GM19468 (cell line): ENCODE measurements around the gene DGKQ.
"Not testable (repeated sequence)": the region's sequence is repeated elsewhere in the genome, so short reads cannot be mapped to it uniquely, and the experiment has no call there.

Experiments
- ATAC-seq: cut with Tn5 transposase; IDR thresholded peaks from one replicate; pipeline ENCODE4 v1.9.1; 2021; ENCODE audit warnings: mild to moderate bottlenecking, moderate library complexity, moderate number of reproducible peaks; ENCODE audit not compliant: unreplicated experiment; ENCODE audit errors: extremely low read depth

The DGKQ gene

GRCh38 chr4:982814-983213 lies 9.4 kb upstream of the DGKQ start:
- ATAC-seq = no peak

GRCh38 chr4:982291-982690 lies 8.9 kb upstream of the DGKQ start:
- ATAC-seq = no peak

GRCh38 chr4:978957-979701 lies 5.8 kb upstream of the DGKQ start:
- ATAC-seq = no peak

GRCh38 chr4:976016-976415 lies 2.6 kb upstream of the DGKQ start:
- ATAC-seq = not testable (repeated sequence)

- ATAC-seq = no peak
Observed at GRCh38 chr4:974668-975067, 1.3 kb upstream of the DGKQ start.

GRCh38 chr4:972651-973424 lies 531 bp downstream of the DGKQ start:
- no peak for ATAC-seq

- ATAC-seq = no peak
Observed at GRCh38 chr4:971666-972500, 1.5 kb downstream of the DGKQ start.

- no peak for ATAC-seq
Observed at GRCh38 chr4:970854-971520, 2.4 kb downstream of the DGKQ start.

GRCh38 chr4:970046-970745 lies 3.2 kb downstream of the DGKQ start:
- no peak for ATAC-seq

- no peak for ATAC-seq
Observed at GRCh38 chr4:968621-969394, 4.6 kb downstream of the DGKQ start.

- no peak for ATAC-seq
Observed at GRCh38 chr4:968221-968620, 5.1 kb downstream of the DGKQ start.

GRCh38 chr4:967113-968104 lies 6.0 kb downstream of the DGKQ start:
- no peak for ATAC-seq

GRCh38 chr4:966266-967112 lies 6.9 kb downstream of the DGKQ start:
- ATAC-seq = no peak

- no peak for ATAC-seq
Observed at GRCh38 chr4:965766-966134, 7.6 kb downstream of the DGKQ start.

- no peak for ATAC-seq
Observed at GRCh38 chr4:965048-965765, 8.2 kb downstream of the DGKQ start.

GRCh38 chr4:964346-965025 lies 8.9 kb downstream of the DGKQ start:
- ATAC-seq = no peak
